Astrocyte (in vitro differentiated cells and primary cell): ENCODE results near the gene MTARC1.

Experiments used
- EZH2 ChIP-seq: IDR thresholded peaks from 2 replicates; pipeline ENCODE4 v1.6.1; 2012; ENCODE audit warnings: mild to moderate bottlenecking, low read length, inconsistent platforms; ENCODE audit not compliant: insufficient read depth
- TF ChIP-seq, protein P1 (sequence below): IDR thresholded peaks from 2 replicates; pipeline ENCODE4 v1.5.1; 2011; ENCODE audit warnings: low read depth, mild to moderate bottlenecking, inconsistent platforms, low read length, moderate library complexity; ENCODE audit not compliant: insufficient read depth

DNA sequence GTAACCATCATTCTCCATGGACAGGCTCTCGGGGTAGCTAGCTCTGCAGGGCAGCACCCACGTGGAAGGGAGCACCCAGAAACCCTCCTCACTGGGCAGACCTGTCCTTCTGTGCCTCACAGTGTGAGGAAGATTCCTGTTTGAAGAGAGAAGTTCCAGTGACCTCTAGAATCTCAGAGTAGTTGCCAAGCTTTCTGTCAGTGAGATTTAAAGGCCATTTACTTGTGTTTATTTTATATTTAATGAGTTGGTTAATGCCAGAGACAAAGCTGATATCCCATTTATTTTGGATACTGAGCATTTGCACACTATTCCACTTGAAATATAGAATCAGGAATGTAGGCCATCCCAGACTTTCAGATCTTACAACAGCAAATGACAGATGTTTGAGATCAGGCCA lies 28.7 kb downstream of the MTARC1 start:
- TF ChIP-seq, protein P1, sequence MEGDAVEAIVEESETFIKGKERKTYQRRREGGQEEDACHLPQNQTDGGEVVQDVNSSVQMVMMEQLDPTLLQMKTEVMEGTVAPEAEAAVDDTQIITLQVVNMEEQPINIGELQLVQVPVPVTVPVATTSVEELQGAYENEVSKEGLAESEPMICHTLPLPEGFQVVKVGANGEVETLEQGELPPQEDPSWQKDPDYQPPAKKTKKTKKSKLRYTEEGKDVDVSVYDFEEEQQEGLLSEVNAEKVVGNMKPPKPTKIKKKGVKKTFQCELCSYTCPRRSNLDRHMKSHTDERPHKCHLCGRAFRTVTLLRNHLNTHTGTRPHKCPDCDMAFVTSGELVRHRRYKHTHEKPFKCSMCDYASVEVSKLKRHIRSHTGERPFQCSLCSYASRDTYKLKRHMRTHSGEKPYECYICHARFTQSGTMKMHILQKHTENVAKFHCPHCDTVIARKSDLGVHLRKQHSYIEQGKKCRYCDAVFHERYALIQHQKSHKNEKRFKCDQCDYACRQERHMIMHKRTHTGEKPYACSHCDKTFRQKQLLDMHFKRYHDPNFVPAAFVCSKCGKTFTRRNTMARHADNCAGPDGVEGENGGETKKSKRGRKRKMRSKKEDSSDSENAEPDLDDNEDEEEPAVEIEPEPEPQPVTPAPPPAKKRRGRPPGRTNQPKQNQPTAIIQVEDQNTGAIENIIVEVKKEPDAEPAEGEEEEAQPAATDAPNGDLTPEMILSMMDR, result no peak
- TF ChIP-seq EZH2, result no peak
